ENCODE results near the gene MEGF11. TPM values are rescaled to one million over a fixed set of nuclear protein-coding genes. Genes with fewer than 3 reads are reported as not detected.

Gene MEGF11
- total RNA-seq, 1 donor from 2014 or later = 0.25 TPM

DNA sequence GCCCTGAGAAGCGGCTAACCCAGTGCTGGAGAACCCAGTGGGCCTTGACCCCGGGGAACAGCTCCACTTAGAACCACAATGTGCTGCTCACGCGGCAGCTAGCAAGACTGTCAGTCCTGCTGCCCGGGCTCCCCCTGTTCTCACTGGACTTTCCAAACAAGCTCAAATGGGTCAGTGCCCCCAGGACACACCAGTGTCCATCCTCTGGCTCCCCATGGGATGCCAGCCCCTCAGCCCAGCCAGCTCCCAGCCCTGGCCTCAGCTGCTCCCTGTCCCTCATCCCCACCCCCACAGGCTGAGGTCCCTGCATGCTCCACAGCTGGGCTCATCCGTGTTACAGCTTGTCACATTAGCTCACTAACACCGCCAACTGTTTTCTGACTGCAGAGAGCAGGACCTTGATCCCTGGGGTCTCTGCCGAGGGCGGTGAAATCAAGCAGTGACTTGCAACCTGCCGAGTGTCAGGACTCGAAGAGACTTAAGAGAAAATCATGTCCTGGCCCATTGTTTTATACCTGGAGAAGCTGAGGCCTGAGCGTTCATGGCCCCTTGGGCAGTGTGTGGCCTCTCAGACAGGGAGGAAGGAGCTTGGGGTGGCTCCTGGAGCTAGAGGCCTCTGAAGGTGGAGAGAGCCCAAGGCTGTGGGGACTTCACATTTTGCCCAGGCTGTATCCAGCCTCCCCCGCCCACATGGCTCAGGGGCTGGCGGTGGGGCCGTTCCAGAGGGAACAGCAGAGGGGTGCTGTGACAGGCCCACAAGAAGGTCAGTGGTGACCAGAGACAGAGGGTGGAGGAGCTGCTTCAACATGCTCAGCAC, 157.5 kb downstream of the MEGF11 start:
- intact Hi-C loops (cut with DNase I) = no loop called here
- Histone ChIP-seq H3K4me3 (no peak overlapping the region), H3K36me3 (no peaks in the 10 kb centered on the region), H3K27me3 (no peaks in the 10 kb centered on the region), H3K27ac (no peak overlapping the region), H3K9me3 (no peaks in the 10 kb centered on the region), H3K4me1 (no peaks in the 10 kb centered on the region)
- no peak for TF ChIP-seq POLR2AphosphoS5 (IDR thresholded peaks at IDR 0.05; ENCODE audit: insufficient read depth in 1 of 2, low read depth in 1 of 2)
- TF ChIP-seq, protein P1, sequence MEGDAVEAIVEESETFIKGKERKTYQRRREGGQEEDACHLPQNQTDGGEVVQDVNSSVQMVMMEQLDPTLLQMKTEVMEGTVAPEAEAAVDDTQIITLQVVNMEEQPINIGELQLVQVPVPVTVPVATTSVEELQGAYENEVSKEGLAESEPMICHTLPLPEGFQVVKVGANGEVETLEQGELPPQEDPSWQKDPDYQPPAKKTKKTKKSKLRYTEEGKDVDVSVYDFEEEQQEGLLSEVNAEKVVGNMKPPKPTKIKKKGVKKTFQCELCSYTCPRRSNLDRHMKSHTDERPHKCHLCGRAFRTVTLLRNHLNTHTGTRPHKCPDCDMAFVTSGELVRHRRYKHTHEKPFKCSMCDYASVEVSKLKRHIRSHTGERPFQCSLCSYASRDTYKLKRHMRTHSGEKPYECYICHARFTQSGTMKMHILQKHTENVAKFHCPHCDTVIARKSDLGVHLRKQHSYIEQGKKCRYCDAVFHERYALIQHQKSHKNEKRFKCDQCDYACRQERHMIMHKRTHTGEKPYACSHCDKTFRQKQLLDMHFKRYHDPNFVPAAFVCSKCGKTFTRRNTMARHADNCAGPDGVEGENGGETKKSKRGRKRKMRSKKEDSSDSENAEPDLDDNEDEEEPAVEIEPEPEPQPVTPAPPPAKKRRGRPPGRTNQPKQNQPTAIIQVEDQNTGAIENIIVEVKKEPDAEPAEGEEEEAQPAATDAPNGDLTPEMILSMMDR (IDR thresholded peaks at IDR 0.05) = no peak
- DNase-seq (ENCODE audit: extremely low spot score in 2 of 2) = no peak

DNA sequence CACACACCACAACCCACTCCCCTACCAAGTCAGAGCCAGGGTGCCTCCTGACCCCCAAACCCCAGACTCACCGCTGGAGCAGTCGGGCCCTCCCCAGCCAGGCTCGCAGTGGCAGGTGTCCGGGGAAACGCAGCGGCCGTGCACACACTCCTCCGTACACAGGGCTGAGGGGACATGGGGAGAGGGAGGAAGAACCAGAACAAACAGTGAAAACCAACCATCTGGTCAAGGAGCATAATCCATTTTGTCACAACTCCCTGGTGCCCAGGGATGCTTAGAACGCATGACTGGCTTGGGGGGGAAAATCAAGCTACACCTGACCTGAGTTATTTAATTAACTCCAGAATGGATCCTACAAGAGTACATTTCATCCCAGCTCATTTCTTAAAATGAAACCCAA, 159.2 kb downstream of the MEGF11 start:
- H3K4me3 ChIP-seq = no peak overlapping the region
- intact Hi-C loops (cut with DNase I) = no loop called here
- no peaks in the 10 kb centered on the region for H3K9me3 ChIP-seq
- no peaks in the 10 kb centered on the region for H3K36me3 ChIP-seq
- no peaks in the 10 kb centered on the region for H3K4me1 ChIP-seq
- DNase-seq (ENCODE audit: extremely low spot score in 2 of 2) = no peak
- TF ChIP-seq POLR2A (IDR thresholded peaks at IDR 0.05) = no peak
- TF ChIP-seq POLR2AphosphoS5 (IDR thresholded peaks at IDR 0.05; ENCODE audit: insufficient read depth in 1 of 2, low read depth in 1 of 2) = no peak
- TF ChIP-seq, protein P1 (IDR thresholded peaks at IDR 0.05) = no peak
- no peak overlapping the region for H3K27ac ChIP-seq
- no peaks in the 10 kb centered on the region for H3K27me3 ChIP-seq

DNA sequence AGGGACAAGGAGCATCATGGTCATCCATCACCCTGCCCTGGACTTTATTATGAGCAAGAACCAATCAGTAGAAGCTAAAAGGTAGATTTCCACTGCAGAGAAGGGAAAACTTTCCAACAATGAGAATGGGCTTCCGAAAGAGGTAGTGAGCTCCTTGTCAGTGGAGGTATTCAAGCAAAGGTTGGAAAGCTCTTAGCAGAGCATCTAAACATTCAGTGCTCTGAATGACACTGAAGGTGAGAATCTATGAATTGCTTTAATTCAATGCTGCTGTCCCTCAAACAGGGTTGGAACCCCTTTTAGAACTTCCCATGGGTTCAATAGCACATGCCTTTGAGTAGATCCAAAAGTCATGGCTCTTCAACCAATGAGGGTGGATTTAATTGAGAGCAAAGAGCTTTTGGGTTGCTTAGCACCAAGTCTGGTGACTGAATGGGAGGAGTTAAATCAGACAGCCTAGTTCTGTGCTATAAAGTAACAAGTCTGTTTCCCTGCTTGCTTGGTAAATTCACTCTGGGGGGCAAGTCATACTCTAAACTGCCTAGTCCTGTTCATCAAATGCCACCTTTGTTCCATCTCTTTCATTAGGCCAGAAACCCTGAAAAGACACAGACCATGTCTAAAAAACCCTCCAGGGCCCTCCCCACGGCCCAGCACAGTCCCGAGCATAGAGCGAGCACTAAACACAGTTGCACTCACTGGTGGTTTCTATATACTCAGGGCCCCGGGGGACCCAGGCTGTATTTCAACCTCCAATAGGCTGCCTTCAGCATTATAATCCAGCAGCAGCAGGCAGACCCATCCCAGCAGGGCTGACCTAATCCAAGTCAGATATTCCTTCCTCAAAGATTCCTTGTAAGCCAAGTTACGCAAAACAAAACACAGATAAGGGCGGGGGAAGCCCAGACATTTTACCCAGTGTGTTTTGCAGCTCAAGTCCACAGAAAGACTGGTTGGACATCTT, 161.2 kb downstream of the MEGF11 start:
- Histone ChIP-seq H3K27me3 (no peaks in the 10 kb centered on the region), H3K27ac (no peak overlapping the region), H3K9me3 (no peaks in the 10 kb centered on the region), H3K4me3 (no peak overlapping the region), H3K4me1 (no peaks in the 10 kb centered on the region), H3K36me3 (no peaks in the 10 kb centered on the region)
- intact Hi-C loops (cut with DNase I) = no loop called here
- TF ChIP-seq POLR2A (IDR thresholded peaks at IDR 0.05) = no peak
- TF ChIP-seq POLR2AphosphoS5 (IDR thresholded peaks at IDR 0.05; ENCODE audit: insufficient read depth in 1 of 2, low read depth in 1 of 2) = no peak
- TF ChIP-seq, protein P1 (IDR thresholded peaks at IDR 0.05) = no peak
- no peak for DNase-seq (ENCODE audit: extremely low spot score in 2 of 2)

DNA sequence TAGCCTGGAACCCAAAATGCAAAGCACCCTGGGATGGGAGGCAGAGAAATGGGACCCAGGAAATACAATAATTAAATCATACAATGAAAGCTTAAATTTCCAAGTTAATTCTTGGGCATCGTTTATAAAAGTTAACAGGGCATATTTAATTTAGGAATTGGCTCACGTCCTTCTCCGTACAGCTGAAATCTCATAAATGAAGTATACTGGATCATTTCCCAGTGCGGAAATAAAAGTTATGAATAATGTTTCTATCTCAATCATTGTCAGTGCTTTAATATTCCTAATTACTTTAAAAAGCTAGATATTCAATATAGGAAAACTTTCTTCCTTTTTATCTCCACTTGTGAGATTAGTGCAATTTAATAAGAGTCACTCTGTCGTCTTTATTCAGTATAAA, 164.0 kb downstream of the MEGF11 start:
- Histone ChIP-seq H3K4me3 (no peak overlapping the region), H3K27ac (no peak overlapping the region), H3K27me3 (no peaks in the 10 kb centered on the region), H3K36me3 (no peaks in the 10 kb centered on the region), H3K4me1 (no peaks in the 10 kb centered on the region), H3K9me3 (no peaks in the 10 kb centered on the region)
- TF ChIP-seq, protein P1 (IDR thresholded peaks at IDR 0.05) = no peak
- no peak for TF ChIP-seq POLR2AphosphoS5 (IDR thresholded peaks at IDR 0.05; ENCODE audit: insufficient read depth in 1 of 2, low read depth in 1 of 2)
- no peak for TF ChIP-seq POLR2A (IDR thresholded peaks at IDR 0.05)
- intact Hi-C loops (cut with DNase I) = no loop called here
- DNase-seq (ENCODE audit: extremely low spot score in 2 of 2) = no peak
